NCI-H2081 treated with DMSO at 0.1 percent for 48 hours (cell line): Measurements from ENCODE around the gene DYNLRB1.
A peak's percentile ranks its signal among the peaks of the same experiment; 100 is the strongest.

Source experiments
- DNase-seq: peaks from one replicate; lab custom pipeline; 2025; lab: John Stamatoyannopoulos, UW

DYNLRB1 gene

GRCh38 chr20:34534391-34535165, 18.4 kb downstream of the DYNLRB1 start:
- no peak for DNase-seq

- no peak for DNase-seq
Measured at GRCh38 chr20:34535301-34535840, 19.1 kb downstream of the DYNLRB1 start.

DNA sequence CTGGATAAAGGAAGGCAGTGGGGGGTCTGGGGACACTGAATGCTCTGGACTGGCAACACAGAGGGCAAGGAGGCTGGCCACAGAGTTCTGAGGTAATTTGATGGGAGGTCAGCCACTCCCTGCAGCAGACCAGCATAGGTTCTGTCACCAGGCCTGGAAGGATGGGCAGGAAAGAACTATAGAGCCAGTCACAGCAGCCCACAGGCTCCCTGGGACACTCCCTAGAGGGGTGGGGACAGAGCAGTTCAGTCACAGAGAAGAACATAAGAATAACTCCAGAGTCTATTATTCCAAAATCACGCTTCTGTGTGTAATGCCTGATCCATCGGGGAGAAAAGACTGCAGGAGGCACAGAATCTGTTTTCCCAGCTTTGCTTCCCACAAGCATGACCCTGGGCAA, 19.6 kb downstream of the DYNLRB1 start:
- no peak for DNase-seq

GRCh38 chr20:34536798-34537394, 20.7 kb downstream of the DYNLRB1 start:
- DNase-seq: no peak

- DNase-seq: no peak
Measured at GRCh38 chr20:34537651-34538050, 21.4 kb downstream of the DYNLRB1 start.

GRCh38 chr20:34538671-34539123, 22.5 kb downstream of the DYNLRB1 start:
- no peak for DNase-seq

DNA sequence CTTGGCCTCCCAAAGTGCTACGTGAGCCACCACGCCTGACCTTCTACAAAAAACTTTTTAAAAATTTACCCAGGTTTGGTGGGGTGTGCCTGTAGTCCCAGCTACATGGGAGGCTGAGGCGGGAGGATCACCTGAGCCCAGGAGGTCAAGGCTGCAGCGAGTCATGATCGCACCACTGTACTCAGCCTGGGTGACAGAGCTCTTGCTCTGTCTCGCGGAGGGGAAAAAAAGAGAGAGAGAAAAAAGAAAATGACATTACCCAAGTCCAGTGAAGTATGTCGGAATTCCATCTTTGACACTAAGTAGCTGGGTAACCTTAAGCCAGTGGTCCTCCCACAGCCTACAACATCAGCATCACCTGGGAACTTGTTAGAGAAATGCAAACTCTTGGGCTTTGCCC, 23.5 kb downstream of the DYNLRB1 start:
- DNase-seq: no peak

DNA sequence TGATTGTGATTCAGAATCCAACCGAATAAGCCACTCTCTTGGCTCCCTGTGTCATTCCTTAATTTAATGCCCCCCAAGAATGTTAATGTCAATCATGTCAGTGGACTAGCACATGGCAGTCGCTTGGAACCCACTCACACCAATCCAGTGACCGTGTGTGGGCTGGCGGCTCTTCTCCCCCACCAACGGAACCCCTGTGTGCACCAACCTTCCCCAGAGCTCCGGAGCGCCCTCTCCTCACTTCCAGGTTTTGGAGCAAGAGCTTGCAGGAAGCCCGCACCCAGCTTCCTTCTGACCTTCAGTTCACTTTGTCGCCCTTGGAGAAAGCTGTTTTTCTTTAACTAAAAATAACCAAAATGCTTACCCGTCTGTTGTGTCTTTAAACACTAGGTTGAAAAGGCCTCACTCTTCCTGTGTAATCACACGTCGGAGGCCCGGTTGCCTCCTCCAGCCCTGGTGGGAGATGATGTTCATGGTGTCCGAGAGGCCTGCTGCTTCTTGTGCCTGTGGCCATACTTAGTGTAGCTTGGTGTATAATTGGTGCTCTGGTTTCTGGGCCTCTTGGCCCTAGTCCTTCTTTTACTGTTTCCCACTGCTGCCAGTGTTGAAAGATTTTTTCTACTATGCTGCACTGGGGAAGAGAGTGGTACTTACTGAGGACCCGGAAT, 24.5 kb downstream of the DYNLRB1 start:
- no peak for DNase-seq

GRCh38 chr20:34541264-34541901, 25.2 kb downstream of the DYNLRB1 start:
- DNase-seq: no peak

GRCh38 chr20:34541917-34542316, 25.7 kb downstream of the DYNLRB1 start:
- no peak for DNase-seq

DNA sequence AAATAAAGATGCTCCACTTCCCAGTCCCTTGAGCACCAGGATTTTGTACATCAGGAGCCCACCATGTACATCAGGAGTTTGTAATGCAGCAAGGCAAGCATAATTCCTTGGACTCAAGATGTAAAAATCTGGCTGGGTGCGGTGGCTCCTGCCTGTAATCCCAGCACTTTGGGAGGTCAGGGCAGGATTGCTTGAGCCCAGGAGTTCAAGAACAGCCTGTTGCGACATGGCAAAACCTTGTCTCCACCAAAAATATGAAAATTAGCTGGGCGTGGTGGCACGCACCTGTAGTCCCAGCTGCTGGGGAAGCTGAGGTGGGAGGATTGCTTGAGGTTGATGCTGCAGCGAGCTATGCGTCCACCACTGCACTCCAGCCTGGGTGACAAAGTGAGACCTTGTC, 26.2 kb downstream of the DYNLRB1 start:
- no peak for DNase-seq

DNA sequence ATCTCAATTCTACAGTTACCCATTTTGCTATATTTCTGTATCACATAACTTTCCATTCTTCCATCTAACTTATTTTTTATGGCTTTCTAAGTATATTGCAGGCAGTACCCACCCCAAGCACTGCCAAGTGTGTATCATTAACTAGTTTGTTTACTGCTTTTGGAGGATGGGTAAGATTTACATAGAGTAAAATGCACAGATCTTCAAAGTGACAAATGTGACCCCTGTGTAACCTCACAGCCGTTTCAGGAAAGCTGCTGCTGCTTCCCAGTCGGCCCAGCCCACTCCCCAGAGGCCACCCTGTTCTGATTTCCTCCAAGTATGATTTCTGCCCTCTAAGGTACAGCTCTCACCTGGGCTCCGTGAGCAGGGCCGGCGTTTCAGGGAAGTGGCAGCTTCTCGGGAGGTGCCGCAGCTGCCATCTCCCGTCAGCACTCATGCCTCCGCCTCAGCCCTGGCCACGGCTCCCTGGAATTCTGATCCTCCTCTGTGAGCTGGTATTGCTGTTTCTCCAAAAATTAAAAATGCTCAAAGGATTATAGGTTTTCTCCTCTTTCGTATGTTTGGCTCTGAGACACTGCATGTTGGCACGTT, 27.3 kb downstream of the DYNLRB1 start:
- DNase-seq: no peak

DNA sequence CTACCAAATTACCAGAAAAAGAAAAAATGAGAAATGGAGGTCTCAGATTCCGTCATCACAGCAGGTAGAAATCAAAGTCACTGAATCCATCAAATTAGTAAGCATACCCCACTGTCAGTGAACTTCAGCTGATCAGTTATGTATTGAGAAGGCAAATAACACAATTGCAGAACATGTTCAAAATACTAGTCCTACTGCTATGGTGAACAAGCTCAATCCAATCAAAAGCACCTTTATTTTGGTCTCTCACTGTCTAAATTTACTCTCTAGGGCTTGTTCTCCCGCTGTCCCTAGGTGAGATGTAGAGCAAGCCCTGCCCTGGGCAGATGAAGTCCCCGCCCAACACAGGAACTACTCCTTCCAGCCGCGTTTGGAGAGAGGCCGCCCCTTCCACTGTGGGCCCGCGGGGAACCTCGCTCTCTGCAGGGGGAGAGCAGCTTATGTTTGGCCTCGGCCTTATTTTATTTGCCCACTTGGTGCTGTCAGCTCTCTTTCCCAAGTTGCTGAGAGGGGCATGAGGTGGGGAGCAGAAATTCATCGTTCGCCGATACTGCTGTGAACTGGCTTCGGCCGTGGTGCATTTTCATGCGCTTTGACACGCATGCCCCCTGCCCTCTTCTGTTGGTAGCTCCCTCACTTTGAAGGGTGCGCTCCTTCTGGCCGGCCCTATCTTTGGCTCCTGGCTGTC, 28.0 kb downstream of the DYNLRB1 start:
- no peak for DNase-seq

DNA sequence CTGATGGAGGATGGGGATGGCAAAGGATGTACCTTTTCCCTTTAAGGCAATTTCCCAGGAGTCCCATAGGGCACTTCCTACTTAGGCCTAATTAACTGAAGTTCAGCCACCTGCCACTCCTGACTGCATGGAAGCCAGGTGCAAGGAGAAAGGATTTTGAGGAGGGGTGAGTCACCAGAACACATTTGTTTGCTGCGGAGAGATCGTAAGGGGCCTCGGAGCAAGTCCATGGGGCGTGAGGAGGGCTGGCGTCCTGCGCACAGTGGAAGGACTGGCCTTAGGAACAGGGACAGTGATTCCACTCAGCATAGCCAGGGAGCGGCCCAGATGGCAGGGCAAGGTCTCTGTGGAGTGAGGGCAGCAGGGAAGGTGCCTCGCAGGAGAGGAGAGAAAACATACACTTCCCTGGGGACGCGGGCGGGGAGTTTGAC, 30.5 kb downstream of the DYNLRB1 start:
- peak; percentile 54 for DNase-seq

- no peak for DNase-seq
Measured at GRCh38 chr20:34547844-34548613, 31.8 kb downstream of the DYNLRB1 start.

- no peak for DNase-seq
Measured at GRCh38 chr20:34549291-34549928, 33.2 kb downstream of the DYNLRB1 start.

GRCh38 chr20:34549929-34550305, 33.7 kb downstream of the DYNLRB1 start:
- no peak for DNase-seq

GRCh38 chr20:34552569-34552968, 36.3 kb downstream of the DYNLRB1 start:
- DNase-seq: no peak

DNA sequence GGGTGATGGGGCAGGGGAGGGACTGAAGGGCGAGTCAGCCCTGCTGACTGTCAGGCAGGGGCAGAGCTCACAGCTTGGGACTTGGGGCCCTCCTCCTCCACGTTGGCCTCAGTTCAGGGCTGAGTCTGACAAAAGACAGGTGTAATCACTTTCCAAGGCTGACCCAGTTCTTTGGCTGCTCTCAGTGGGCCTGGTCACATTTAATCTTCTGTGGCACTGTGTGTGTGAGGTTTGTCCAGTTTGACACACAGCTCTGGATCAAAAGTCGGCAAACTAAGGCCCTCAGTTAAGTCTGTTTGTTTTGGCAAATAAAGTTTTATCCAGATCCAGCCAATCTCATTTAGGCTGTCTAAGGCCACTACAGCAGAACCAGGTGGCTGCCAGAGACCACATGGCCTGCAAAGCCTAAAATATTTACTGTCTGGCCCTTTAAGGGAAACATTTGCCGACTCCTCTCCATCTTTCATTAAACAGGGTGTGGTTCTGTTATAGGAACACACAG, 37.2 kb downstream of the DYNLRB1 start:
- no peak for DNase-seq

- DNase-seq: no peak
Measured at GRCh38 chr20:34557936-34558319, 41.7 kb downstream of the DYNLRB1 start.
